ENCODE results near the gene PHF3. TPM values are rescaled to one million over a fixed set of nuclear protein-coding genes. Genes with fewer than 3 reads are reported as not detected.
A peak's percentile ranks its signal among the peaks of the same experiment; 100 is the strongest.

Gene PHF3
- total and polyA plus RNA-seq, 8 donors: 6.8 to 101 (median 54.7) TPM

DNA sequence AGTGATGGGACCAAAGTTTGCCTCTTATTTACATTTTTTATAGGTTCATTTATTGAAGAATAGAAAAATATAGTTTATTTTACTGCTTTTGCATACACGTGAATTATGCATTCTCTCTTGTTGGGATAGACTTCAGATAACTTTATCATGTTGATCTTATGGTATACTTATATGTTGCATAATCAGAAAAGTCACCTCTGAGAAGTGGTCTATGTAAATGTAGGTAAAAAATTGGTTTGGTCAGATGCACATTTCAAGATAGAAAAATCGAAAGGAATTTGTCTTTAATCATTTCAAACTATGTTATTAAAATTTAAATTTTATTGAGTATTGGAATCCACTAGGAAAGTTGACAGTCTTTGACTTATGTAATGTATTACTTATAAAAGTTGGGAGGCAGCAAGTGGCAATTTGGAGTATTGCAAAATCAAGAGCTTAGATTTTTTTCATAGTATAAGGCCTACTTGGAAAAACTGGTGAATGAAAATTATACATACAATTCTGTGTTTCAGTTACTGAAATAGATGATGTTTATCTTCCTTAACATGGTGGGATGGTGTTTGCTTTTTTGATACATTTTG lies 2.4 kb downstream of the PHF3 start:
- 26 to 44% (median 31%) methylated on average over 2 of the region's 2 CpGs for WGBS, 5 donors

DNA sequence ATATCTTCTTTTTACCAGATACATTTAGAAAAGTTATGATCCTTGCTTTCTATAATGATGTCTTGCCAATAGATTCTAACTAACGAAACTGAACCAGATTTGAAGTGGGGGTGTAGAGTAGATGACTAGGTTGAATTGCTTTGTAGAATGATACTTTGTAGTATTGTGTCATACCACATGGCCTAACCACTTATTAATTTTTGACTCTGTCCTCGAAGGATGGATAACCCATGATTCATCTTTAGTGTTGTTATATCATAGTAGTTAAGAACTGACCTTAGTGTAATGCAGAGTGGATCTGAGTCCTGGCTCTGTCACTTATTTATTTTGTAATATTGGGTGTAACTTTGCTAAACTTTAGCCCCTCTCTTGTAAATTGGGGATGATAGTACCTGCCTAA lies 4.5 kb downstream of the PHF3 start:
- no peak for DNase-seq
- H3K27ac ChIP-seq: no peak overlapping the region
- peaks cover 0 to 4% (median 0%) of the 10 kb centered on the region in 4 donors for H3K36me3 ChIP-seq
- intact Hi-C loops (cut with DNase I; ENCODE audit: low total_unique reads): no loop called here
- H3K4me3 ChIP-seq: no peak overlapping the region
- H3K9me3 ChIP-seq: no peaks in the 10 kb centered on the region
- TF ChIP-seq POLR2A (IDR thresholded peaks at IDR 0.05): no peak
- no peak for TF ChIP-seq EP300 (IDR thresholded peaks at IDR 0.05)
- no peak for TF ChIP-seq POLR2AphosphoS5 (IDR thresholded peaks at IDR 0.05)
- TF ChIP-seq, protein P1, sequence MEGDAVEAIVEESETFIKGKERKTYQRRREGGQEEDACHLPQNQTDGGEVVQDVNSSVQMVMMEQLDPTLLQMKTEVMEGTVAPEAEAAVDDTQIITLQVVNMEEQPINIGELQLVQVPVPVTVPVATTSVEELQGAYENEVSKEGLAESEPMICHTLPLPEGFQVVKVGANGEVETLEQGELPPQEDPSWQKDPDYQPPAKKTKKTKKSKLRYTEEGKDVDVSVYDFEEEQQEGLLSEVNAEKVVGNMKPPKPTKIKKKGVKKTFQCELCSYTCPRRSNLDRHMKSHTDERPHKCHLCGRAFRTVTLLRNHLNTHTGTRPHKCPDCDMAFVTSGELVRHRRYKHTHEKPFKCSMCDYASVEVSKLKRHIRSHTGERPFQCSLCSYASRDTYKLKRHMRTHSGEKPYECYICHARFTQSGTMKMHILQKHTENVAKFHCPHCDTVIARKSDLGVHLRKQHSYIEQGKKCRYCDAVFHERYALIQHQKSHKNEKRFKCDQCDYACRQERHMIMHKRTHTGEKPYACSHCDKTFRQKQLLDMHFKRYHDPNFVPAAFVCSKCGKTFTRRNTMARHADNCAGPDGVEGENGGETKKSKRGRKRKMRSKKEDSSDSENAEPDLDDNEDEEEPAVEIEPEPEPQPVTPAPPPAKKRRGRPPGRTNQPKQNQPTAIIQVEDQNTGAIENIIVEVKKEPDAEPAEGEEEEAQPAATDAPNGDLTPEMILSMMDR (IDR thresholded peaks at IDR 0.05): no peak
- peaks cover 32 to 81% (median 62%) of the 10 kb centered on the region in 4 donors for H3K4me1 ChIP-seq
- WGBS, 5 donors: 49 to 58% (median 57%) methylated on average over 2 of the region's 2 CpGs
- no peaks in the 10 kb centered on the region for H3K27me3 ChIP-seq

More for the DNA sequence above, 2.4 kb downstream of the PHF3 start:
- Histone ChIP-seq H3K36me3 (peaks cover 0 to 4% (median 0%) of the 10 kb centered on the region in 4 donors), H3K4me1 (peaks cover 32 to 66% (median 49%) of the 10 kb centered on the region in 4 donors), H3K9me3 (no peaks in the 10 kb centered on the region), H3K4me3 (peak overlapping the region in 3 of 4 donors; percentile 80 to 89 (median 80)), H3K27me3 (no peaks in the 10 kb centered on the region), H3K27ac (no peak overlapping the region)
- intact Hi-C loops (cut with DNase I; ENCODE audit: low total_unique reads): no loop called here
- DNase-seq: no peak
- TF ChIP-seq POLR2AphosphoS5 (IDR thresholded peaks at IDR 0.05) (no peak), POLR2A (IDR thresholded peaks at IDR 0.05) (no peak), EP300 (IDR thresholded peaks at IDR 0.05) (no peak)
- TF ChIP-seq, protein P1 (IDR thresholded peaks at IDR 0.05): no peak

- no peaks in the 10 kb centered on the region for H3K9me3 ChIP-seq
- peaks cover 16 to 93% (median 60%) of the 10 kb centered on the region in 4 donors for H3K4me1 ChIP-seq
- H3K36me3 ChIP-seq: peaks cover 0 to 7% (median 0%) of the 10 kb centered on the region in 4 donors
- H3K27ac ChIP-seq: no peak overlapping the region
- intact Hi-C loops (cut with DNase I; ENCODE audit: low total_unique reads): no loop called here
- 7 to 23% (median 11%) methylated on average over 1 of the region's 1 CpG for WGBS, 5 donors
- peak in 1 of 2 donors; percentile 50 for DNase-seq
- TF ChIP-seq POLR2A (IDR thresholded peaks at IDR 0.05) (no peak), EP300 (IDR thresholded peaks at IDR 0.05) (no peak), POLR2AphosphoS5 (IDR thresholded peaks at IDR 0.05) (no peak)
- TF ChIP-seq, protein P1 (IDR thresholded peaks at IDR 0.05): no peak
- H3K27me3 ChIP-seq: no peaks in the 10 kb centered on the region
- H3K4me3 ChIP-seq: no peak overlapping the region
These were observed 8.3 kb downstream of the PHF3 start for GRCh38 chr6:63643862-63644261.

DNA sequence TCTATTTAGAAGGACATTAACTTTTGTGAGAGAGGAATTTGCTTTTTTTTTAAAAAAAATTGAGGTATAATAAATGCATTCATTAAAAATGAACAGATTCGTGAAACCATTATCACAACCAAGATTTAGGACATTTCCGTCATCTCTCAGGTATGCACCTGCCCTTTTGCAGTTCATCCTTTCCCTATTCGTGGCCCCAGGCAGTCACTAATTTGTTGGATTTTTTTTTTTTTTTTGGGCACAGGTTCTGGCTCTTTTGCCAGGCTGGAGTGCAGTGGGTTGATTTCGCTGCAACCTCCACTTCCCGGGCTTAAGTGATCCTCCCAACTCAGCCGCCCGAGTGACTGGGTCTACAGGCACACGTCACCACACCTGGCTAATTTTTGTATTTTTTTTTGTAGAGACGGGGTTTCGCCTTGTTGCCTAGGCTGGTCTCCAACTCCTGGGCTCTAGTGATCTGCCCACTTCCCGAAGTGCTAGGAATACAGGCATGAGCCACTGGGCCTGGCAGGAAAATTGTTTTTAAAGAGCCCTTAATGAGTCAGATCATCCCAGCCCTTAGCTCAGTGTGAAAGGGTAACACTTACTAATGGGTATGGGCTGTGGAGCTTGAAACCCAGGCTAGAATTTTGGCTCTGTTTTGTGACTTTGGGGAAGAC lies 9.2 kb downstream of the PHF3 start:
- Histone ChIP-seq H3K4me1 (peaks cover 18 to 93% (median 60%) of the 10 kb centered on the region in 4 donors), H3K9me3 (no peaks in the 10 kb centered on the region), H3K36me3 (peaks cover 0 to 7% (median 0%) of the 10 kb centered on the region in 4 donors), H3K27ac (no peak overlapping the region), H3K4me3 (no peak overlapping the region), H3K27me3 (no peaks in the 10 kb centered on the region)
- DNase-seq: no peak
- intact Hi-C loops (cut with DNase I; ENCODE audit: low total_unique reads): no loop called here
- WGBS, 5 donors: 81 to 89% (median 83%) methylated on average over 11 of the region's 11 CpGs
- TF ChIP-seq, protein P1 (IDR thresholded peaks at IDR 0.05): no peak
- no peak for TF ChIP-seq EP300 (IDR thresholded peaks at IDR 0.05)
- TF ChIP-seq POLR2AphosphoS5 (IDR thresholded peaks at IDR 0.05): no peak
- no peak for TF ChIP-seq POLR2A (IDR thresholded peaks at IDR 0.05)
